ENCODE measurements around the gene BLCAP. TPM values are rescaled to one million over a fixed set of nuclear protein-coding genes. Genes with fewer than 3 reads are reported as not detected.

BLCAP gene
- total RNA-seq, 1 donor from 2014 or later = 91.8 TPM

GRCh38 chr20:37519508-37520418 lies 7.9 kb downstream of the BLCAP start:
- H3K36me3 ChIP-seq = peaks cover 26% of the 10 kb centered on the region
- peak overlapping the region; percentile 37 for H3K4me3 ChIP-seq
- peaks cover 96% of the 10 kb centered on the region for H3K4me1 ChIP-seq
- H3K27ac ChIP-seq (replicated peaks) = peak overlapping the region; percentile 77
- no peaks in the 10 kb centered on the region for H3K9me3 ChIP-seq (replicated peaks)
- intact Hi-C loops (cut with micrococcal nuclease) = no loop called here
- TF ChIP-seq CTCF (IDR thresholded peaks at IDR 0.05; ENCODE audit: borderline replicate concordance) = no peak
- no peaks in the 10 kb centered on the region for H3K27me3 ChIP-seq (ENCODE audit: low read depth)
- DNase-seq = no peak

- H3K27me3 ChIP-seq (ENCODE audit: low read depth) = no peaks in the 10 kb centered on the region
- no peak for TF ChIP-seq CTCF (IDR thresholded peaks at IDR 0.05; ENCODE audit: borderline replicate concordance)
- intact Hi-C loops (cut with micrococcal nuclease) = no loop called here
- H3K36me3 ChIP-seq = peaks cover 35% of the 10 kb centered on the region
- H3K4me3 ChIP-seq = peak overlapping the region; percentile 37
- H3K4me1 ChIP-seq = peaks cover 91% of the 10 kb centered on the region
- H3K9me3 ChIP-seq (replicated peaks) = no peaks in the 10 kb centered on the region
- peak overlapping the region; percentile 77 for H3K27ac ChIP-seq (replicated peaks)
- DNase-seq = peak; percentile 64
These were observed 8.8 kb downstream of the BLCAP start for GRCh38 chr20:37518606-37519507.

GRCh38 chr20:37518059-37518458 lies 9.6 kb downstream of the BLCAP start:
- TF ChIP-seq CTCF (IDR thresholded peaks at IDR 0.05; ENCODE audit: borderline replicate concordance) = no peak
- H3K4me1 ChIP-seq = peaks cover 91% of the 10 kb centered on the region
- H3K36me3 ChIP-seq = peaks cover 43% of the 10 kb centered on the region
- no peaks in the 10 kb centered on the region for H3K27me3 ChIP-seq (ENCODE audit: low read depth)
- H3K27ac ChIP-seq (replicated peaks) = peak overlapping the region; percentile 77
- intact Hi-C loops (cut with micrococcal nuclease) = no loop called here
- H3K9me3 ChIP-seq (replicated peaks) = no peaks in the 10 kb centered on the region
- no peak overlapping the region for H3K4me3 ChIP-seq
- DNase-seq = no peak

GRCh38 chr20:37516811-37517750 lies 10.6 kb downstream of the BLCAP start:
- DNase-seq = no peak
- Histone ChIP-seq H3K4me1 (peaks cover 90% of the 10 kb centered on the region), H3K27me3 (ENCODE audit: low read depth) (no peaks in the 10 kb centered on the region), H3K9me3 (replicated peaks) (no peaks in the 10 kb centered on the region), H3K4me3 (no peak overlapping the region), H3K27ac (replicated peaks) (no peak overlapping the region), H3K36me3 (peaks cover 49% of the 10 kb centered on the region)
- intact Hi-C loops (cut with micrococcal nuclease) = no loop called here
- no peak for TF ChIP-seq CTCF (IDR thresholded peaks at IDR 0.05; ENCODE audit: borderline replicate concordance)

Data from left ventricle myocardium inferior (tissue), 1 donor.